ENCODE data around the gene SPATA9.

DNA sequence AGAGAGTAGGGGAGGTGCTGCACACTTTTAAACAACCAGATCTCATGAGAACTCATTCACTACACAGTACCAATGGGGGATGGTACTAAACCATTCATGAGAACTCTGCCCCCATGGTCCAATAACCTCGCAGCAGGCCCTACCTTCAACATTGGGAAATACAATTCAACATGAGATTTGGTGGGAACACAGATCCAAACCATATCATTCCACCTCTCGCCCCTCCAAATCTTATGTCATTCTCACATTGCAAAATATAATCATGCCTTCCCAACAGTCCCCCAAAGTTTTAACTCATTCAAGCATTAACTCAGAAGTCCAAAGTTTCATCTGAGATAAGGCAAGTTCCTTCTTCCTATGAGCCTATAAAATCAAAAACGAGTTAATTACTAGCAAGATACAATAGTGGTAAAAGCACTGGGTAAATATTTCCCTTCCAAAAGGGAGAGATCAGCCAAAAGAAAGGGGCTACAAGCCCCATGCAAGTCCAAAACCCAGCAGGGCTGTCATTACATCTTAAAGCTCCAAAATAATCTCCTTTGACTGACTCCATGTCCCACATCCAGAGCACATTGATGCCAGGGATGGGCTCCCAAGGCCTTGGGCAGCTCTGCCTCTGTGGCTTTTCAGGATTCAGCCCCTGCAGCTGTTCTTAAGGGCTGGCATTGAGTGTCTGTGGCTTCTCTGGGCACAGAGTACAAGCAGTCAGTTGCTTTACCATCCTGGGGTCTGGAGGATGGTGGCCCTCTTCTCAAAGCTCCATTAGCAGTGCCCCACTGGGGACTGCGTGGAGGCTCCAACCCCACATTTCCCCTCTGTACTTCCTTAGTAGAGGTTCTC, 54.6 kb downstream of the SPATA9 start:
- TF ChIP-seq, protein P1, sequence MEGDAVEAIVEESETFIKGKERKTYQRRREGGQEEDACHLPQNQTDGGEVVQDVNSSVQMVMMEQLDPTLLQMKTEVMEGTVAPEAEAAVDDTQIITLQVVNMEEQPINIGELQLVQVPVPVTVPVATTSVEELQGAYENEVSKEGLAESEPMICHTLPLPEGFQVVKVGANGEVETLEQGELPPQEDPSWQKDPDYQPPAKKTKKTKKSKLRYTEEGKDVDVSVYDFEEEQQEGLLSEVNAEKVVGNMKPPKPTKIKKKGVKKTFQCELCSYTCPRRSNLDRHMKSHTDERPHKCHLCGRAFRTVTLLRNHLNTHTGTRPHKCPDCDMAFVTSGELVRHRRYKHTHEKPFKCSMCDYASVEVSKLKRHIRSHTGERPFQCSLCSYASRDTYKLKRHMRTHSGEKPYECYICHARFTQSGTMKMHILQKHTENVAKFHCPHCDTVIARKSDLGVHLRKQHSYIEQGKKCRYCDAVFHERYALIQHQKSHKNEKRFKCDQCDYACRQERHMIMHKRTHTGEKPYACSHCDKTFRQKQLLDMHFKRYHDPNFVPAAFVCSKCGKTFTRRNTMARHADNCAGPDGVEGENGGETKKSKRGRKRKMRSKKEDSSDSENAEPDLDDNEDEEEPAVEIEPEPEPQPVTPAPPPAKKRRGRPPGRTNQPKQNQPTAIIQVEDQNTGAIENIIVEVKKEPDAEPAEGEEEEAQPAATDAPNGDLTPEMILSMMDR (tag by site-specific recombination; IDR thresholded peaks at IDR 0.05), result no peak
- TF ChIP-seq, protein P2, sequence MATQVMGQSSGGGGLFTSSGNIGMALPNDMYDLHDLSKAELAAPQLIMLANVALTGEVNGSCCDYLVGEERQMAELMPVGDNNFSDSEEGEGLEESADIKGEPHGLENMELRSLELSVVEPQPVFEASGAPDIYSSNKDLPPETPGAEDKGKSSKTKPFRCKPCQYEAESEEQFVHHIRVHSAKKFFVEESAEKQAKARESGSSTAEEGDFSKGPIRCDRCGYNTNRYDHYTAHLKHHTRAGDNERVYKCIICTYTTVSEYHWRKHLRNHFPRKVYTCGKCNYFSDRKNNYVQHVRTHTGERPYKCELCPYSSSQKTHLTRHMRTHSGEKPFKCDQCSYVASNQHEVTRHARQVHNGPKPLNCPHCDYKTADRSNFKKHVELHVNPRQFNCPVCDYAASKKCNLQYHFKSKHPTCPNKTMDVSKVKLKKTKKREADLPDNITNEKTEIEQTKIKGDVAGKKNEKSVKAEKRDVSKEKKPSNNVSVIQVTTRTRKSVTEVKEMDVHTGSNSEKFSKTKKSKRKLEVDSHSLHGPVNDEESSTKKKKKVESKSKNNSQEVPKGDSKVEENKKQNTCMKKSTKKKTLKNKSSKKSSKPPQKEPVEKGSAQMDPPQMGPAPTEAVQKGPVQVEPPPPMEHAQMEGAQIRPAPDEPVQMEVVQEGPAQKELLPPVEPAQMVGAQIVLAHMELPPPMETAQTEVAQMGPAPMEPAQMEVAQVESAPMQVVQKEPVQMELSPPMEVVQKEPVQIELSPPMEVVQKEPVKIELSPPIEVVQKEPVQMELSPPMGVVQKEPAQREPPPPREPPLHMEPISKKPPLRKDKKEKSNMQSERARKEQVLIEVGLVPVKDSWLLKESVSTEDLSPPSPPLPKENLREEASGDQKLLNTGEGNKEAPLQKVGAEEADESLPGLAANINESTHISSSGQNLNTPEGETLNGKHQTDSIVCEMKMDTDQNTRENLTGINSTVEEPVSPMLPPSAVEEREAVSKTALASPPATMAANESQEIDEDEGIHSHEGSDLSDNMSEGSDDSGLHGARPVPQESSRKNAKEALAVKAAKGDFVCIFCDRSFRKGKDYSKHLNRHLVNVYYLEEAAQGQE (tag by site-specific recombination; IDR thresholded peaks at IDR 0.05), result no peak
- TF ChIP-seq ZNF670 (tag by site-specific recombination; IDR thresholded peaks at IDR 0.05; ENCODE audit: low read depth) (no peak), ZNF114 (tag by site-specific recombination; IDR thresholded peaks at IDR 0.05) (no peak), YY1 (tag by site-specific recombination; IDR thresholded peaks at IDR 0.05) (no peak)
- TF ChIP-seq, protein P3, sequence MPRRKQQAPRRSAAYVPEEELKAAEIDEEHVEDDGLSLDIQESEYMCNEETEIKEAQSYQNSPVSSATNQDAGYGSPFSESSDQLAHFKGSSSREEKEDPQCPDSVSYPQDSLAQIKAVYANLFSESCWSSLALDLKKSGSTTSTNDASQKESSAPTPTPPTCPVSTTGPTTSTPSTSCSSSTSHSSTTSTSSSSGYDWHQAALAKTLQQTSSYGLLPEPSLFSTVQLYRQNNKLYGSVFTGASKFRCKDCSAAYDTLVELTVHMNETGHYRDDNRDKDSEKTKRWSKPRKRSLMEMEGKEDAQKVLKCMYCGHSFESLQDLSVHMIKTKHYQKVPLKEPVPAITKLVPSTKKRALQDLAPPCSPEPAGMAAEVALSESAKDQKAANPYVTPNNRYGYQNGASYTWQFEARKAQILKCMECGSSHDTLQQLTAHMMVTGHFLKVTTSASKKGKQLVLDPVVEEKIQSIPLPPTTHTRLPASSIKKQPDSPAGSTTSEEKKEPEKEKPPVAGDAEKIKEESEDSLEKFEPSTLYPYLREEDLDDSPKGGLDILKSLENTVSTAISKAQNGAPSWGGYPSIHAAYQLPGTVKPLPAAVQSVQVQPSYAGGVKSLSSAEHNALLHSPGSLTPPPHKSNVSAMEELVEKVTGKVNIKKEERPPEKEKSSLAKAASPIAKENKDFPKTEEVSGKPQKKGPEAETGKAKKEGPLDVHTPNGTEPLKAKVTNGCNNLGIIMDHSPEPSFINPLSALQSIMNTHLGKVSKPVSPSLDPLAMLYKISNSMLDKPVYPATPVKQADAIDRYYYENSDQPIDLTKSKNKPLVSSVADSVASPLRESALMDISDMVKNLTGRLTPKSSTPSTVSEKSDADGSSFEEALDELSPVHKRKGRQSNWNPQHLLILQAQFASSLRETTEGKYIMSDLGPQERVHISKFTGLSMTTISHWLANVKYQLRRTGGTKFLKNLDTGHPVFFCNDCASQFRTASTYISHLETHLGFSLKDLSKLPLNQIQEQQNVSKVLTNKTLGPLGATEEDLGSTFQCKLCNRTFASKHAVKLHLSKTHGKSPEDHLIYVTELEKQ (tag by site-specific recombination; IDR thresholded peaks at IDR 0.05; ENCODE audit: borderline replicate concordance), result no peak
- TF ChIP-seq, protein P4, sequence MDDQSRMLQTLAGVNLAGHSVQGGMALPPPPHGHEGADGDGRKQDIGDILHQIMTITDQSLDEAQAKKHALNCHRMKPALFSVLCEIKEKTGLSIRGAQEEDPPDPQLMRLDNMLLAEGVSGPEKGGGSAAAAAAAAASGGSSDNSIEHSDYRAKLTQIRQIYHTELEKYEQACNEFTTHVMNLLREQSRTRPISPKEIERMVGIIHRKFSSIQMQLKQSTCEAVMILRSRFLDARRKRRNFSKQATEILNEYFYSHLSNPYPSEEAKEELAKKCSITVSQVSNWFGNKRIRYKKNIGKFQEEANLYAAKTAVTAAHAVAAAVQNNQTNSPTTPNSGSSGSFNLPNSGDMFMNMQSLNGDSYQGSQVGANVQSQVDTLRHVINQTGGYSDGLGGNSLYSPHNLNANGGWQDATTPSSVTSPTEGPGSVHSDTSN (CRISPR knock-in tag; IDR thresholded peaks at IDR 0.05), result no peak
